NCI-H1436 (cell line): Measurements from ENCODE around the gene DNAJB6.

Experiments
- DNase-seq: peaks from one replicate; lab custom pipeline; 2025; lab: John Stamatoyannopoulos, UW

Gene DNAJB6

GRCh38 chr7:157336383-157337315, at the start of gene DNAJB6:
Gene DNAJB6 (plus strand): TSS chr7:157337004. CDS start chr7:157358573, 21,569 bp downstream.
- DNase-seq, result peak; percentile 92

- no peak for DNase-seq
Measured at GRCh38 chr7:157291404-157292080, 45.3 kb upstream of the DNAJB6 start.

GRCh38 chr7:157292258-157292657, 44.5 kb upstream of the DNAJB6 start:
- DNase-seq, result no peak

GRCh38 chr7:157292770-157293412, 43.9 kb upstream of the DNAJB6 start:
- no peak for DNase-seq

- DNase-seq, result no peak
Measured at GRCh38 chr7:157293413-157293788, 43.4 kb upstream of the DNAJB6 start.

- no peak for DNase-seq
Measured at GRCh38 chr7:157294773-157295172, 42.0 kb upstream of the DNAJB6 start.

GRCh38 chr7:157295338-157295737, 41.5 kb upstream of the DNAJB6 start:
- no peak for DNase-seq

- no peak for DNase-seq
Measured at GRCh38 chr7:157297185-157297584, 39.6 kb upstream of the DNAJB6 start.

- DNase-seq, result no peak
Measured at GRCh38 chr7:157299317-157299612, 37.5 kb upstream of the DNAJB6 start.

- no peak for DNase-seq
Measured at GRCh38 chr7:157299613-157300368, 37.0 kb upstream of the DNAJB6 start.

GRCh38 chr7:157300369-157300825, 36.4 kb upstream of the DNAJB6 start:
- no peak for DNase-seq

- DNase-seq, result no peak
Measured at GRCh38 chr7:157301610-157302120, 35.1 kb upstream of the DNAJB6 start.

- DNase-seq, result no peak
Measured at GRCh38 chr7:157306846-157307838, 29.7 kb upstream of the DNAJB6 start.

GRCh38 chr7:157309988-157310668, 26.7 kb upstream of the DNAJB6 start:
- no peak for DNase-seq

- no peak for DNase-seq
Measured at GRCh38 chr7:157310676-157311185, 26.1 kb upstream of the DNAJB6 start.

GRCh38 chr7:157312941-157313340, 23.9 kb upstream of the DNAJB6 start:
- no peak for DNase-seq

GRCh38 chr7:157313645-157314044, 23.2 kb upstream of the DNAJB6 start:
- DNase-seq, result no peak

GRCh38 chr7:157318015-157318706, 18.6 kb upstream of the DNAJB6 start:
- no peak for DNase-seq

GRCh38 chr7:157320608-157320980, 16.2 kb upstream of the DNAJB6 start:
- DNase-seq, result no peak
